Testis (tissue), 3 donors: Measurements from ENCODE around the gene RNF217. TPM values are rescaled to one million over a fixed set of nuclear protein-coding genes. Genes with fewer than 3 reads are reported as not detected.

Experiments
- DNase-seq: peaks from one replicate; pipeline ENCODE4 v3.0.0-alpha.2; 2019
- H3K27ac ChIP-seq, 2 donors: fragments of 200-600 bp; sonication (generic); one replicate each; pipeline ENCODE4 v1.5.1; 2019
- H3K27me3 ChIP-seq: fragments of 200-600 bp; sonication (generic); one replicate; pipeline ENCODE4 v1.5.1; 2019
- H3K36me3 ChIP-seq: fragments of 200-600 bp; sonication (generic); one replicate; pipeline ENCODE4 v1.5.1; 2017; ENCODE audit warnings: low read depth; ENCODE audit errors: missing control alignments
- H3K4me1 ChIP-seq: fragments of 200-600 bp; sonication (generic); one replicate; pipeline ENCODE4 v1.5.1; 2019
- H3K4me3 ChIP-seq, 2 donors: fragments of 200-600 bp; sonication (generic); one replicate each; pipeline ENCODE4 v1.5.1; 2017 to 2019
- H3K9me3 ChIP-seq: fragments of 200-600 bp; sonication (generic); one replicate; pipeline ENCODE4 v1.5.1; 2017
- CTCF ChIP-seq, 3 experiments: fragments of 450-650 bp in 2 of 3; fragments of 200-600 bp in 1 of 3; sonication (generic) in 1 of 3; IDR thresholded peaks; one replicate each; pipeline ENCODE4 v1.5.1; 2016 to 2019; ENCODE audit warnings: antibody characterized with exemption in 3 of 3, mild to moderate bottlenecking in 2 of 3, moderate library complexity in 1 of 3
- POLR2A ChIP-seq: fragments of 450-650 bp; IDR thresholded peaks from one replicate; pipeline ENCODE4 v1.6.1; 2017; ENCODE audit warnings: antibody characterized with exemption, mild to moderate bottlenecking, moderate library complexity
- WGBS, 2 donors: methylation state at CpG; one replicate each; pipeline ENCODE4 v1.1.5; 2018; 5-methylcytosine and 5-hydroxymethylcytosine counted together
- intact Hi-C: fragments of 100-400 bp; cut with DNase I; formaldehyde crosslinking; loops from one replicate; pipeline ENCODE4 v1.15.1; 2023; ENCODE audit warnings: low total_unique reads
- polyA plus RNA-seq: library from polyadenylated mRNA; stranded (reverse); fragments of 350-450 nt; fragmentation: Illumina TruSeq; extraction: RNeasy Lipid Tissue Mini Kit (QIAGEN cat#74804); gene quantifications from one replicate; pipeline ENCODE4 v1.2.3, GENCODE V29; 2014; ENCODE audit warnings: low read depth, low replicate concordance; ENCODE audit not compliant: insufficient read depth
- total RNA-seq, 2 donors: library from RNA; depleted of rRNA; stranded (reverse); fragments of >200 nt; gene quantifications; one replicate each; pipeline ENCODE4 v1.2.3, GENCODE V29; 2016

Gene RNF217
- total and polyA plus RNA-seq, 3 donors from 2014 or later: 25.1 to 48.0 (median 33.3) TPM

GRCh38 chr6:124989136-124989983, 27.1 kb downstream of the RNF217 start:
- peaks cover 8% of the 10 kb centered on the region for H3K4me1 ChIP-seq
- intact Hi-C loops: no loop called here

GRCh38 chr6:124990988-124991387, 28.8 kb downstream of the RNF217 start:
- intact Hi-C loops: no loop called here
- Histone ChIP-seq H3K4me3 (no peak overlapping the region), H3K27me3 (no peaks in the 10 kb centered on the region), H3K4me1 (peaks cover 3% of the 10 kb centered on the region), H3K36me3 (no peaks in the 10 kb centered on the region), H3K27ac (no peak overlapping the region), H3K9me3 (no peaks in the 10 kb centered on the region)
- WGBS, 2 donors: 94 to 97% methylated on average over 1 of the region's 1 CpG
- TF ChIP-seq CTCF (IDR thresholded peaks at IDR 0.05) (no peak), POLR2A (no peak)
- no peak for DNase-seq

More at GRCh38 chr6:124989136-124989983, 27.1 kb downstream of the RNF217 start:
- no peak for DNase-seq
- no peak overlapping the region for H3K27ac ChIP-seq
- WGBS, 2 donors: 77 to 94% methylated on average over 5 of the region's 5 CpGs
- no peaks in the 10 kb centered on the region for H3K27me3 ChIP-seq
- no peaks in the 10 kb centered on the region for H3K9me3 ChIP-seq
- no peaks in the 10 kb centered on the region for H3K36me3 ChIP-seq
- no peak overlapping the region for H3K4me3 ChIP-seq
- TF ChIP-seq POLR2A (no peak), CTCF (IDR thresholded peaks at IDR 0.05) (no peak)

- 93 to 97% methylated on average over 1 of the region's 1 CpG for WGBS, 2 donors
- Histone ChIP-seq H3K9me3 (no peaks in the 10 kb centered on the region), H3K36me3 (no peaks in the 10 kb centered on the region), H3K4me3 (no peak overlapping the region), H3K4me1 (no peaks in the 10 kb centered on the region), H3K27me3 (no peaks in the 10 kb centered on the region), H3K27ac (no peak overlapping the region)
- intact Hi-C loops: no loop called here
- DNase-seq: no peak
- TF ChIP-seq POLR2A (no peak), CTCF (IDR thresholded peaks at IDR 0.05) (no peak)
These were observed 29.6 kb downstream of the RNF217 start for GRCh38 chr6:124991764-124992295.

- Histone ChIP-seq H3K27ac (no peak overlapping the region), H3K9me3 (no peaks in the 10 kb centered on the region), H3K4me1 (no peaks in the 10 kb centered on the region), H3K27me3 (no peaks in the 10 kb centered on the region), H3K36me3 (no peaks in the 10 kb centered on the region), H3K4me3 (no peak overlapping the region)
- DNase-seq: no peak
- intact Hi-C loops: no loop called here
- WGBS, 2 donors: 92 to 94% methylated on average over 6 of the region's 6 CpGs
- TF ChIP-seq CTCF (IDR thresholded peaks at IDR 0.05) (no peak), POLR2A (no peak)
These were observed 31.1 kb downstream of the RNF217 start for GRCh38 chr6:124993327-124993726.
